Fibroblast of lung (primary cell): ENCODE measurements around the gene ACOXL.

Source experiments
- CTCF ChIP-seq, 2 donors: IDR thresholded peaks in 1 of 2; conservative IDR thresholded peaks in 1 of 2; 1 replicate in 1 of 2; 2 replicates in 1 of 2; pipeline ENCODE4 v1.5.1; 2011 to 2012; ENCODE audit warnings: low read length in 2 of 2, control low read depth in 1 of 2, inconsistent platforms in 1 of 2, low read depth in 1 of 2, mild to moderate bottlenecking in 1 of 2
- EZH2 ChIP-seq: IDR thresholded peaks from 2 replicates; pipeline ENCODE4 v1.5.1; 2012; ENCODE audit warnings: low read length, control low read depth, mild to moderate bottlenecking; ENCODE audit errors: missing control alignments

DNA sequence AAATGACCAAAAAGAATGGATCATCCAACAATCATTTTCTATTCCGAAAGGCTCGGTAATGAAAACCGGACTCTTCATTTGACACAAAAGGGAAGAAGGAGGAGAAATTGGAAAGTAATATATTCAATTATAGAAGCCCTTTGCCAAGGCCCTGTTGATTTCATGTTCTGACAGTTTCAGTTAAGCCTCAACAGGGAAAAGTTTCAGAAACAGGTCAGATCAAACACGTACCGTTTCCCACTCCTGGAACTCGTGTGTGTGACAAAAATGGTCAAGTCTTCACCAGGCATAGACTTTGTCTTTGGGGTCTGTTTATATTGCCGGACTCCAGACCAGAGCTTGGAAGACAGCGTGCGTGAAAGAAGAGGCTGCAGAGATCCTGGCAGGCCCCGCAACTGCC is 287.0 kb downstream of the ACOXL start:
- TF ChIP-seq CTCF (conservative IDR thresholded peaks at IDR 0.05 in 1 of 2, IDR thresholded peaks at IDR 0.05 in 1 of 2; ENCODE audit: low read depth in 1 of 2, low read length in 2 of 2) = no peak
- no peak for TF ChIP-seq EZH2
